ENCODE data around the gene SCNN1A.

GRCh38 chr12:6306151-6306550, 69.2 kb downstream of the SCNN1A start:
- TF ChIP-seq CTCF (IDR thresholded peaks at IDR 0.05 in 2 of 3, conservative IDR thresholded peaks at IDR 0.05 in 1 of 3; ENCODE audit: borderline replicate concordance in 1 of 3, insufficient read depth in 1 of 3, low read depth in 2 of 3, low read length in 2 of 3) (no peak), POLR2AphosphoS5 (IDR thresholded peaks at IDR 0.05; ENCODE audit: low read depth, low read length) (no peak)
